K562 (cell line): ENCODE data around the gene COL25A1. TPM values are rescaled to one million over a fixed set of nuclear protein-coding genes. Genes with fewer than 3 reads are reported as not detected.
A peak's percentile ranks its signal among the peaks of the same experiment; 100 is the strongest.

ENCODE experiments used
- ATF1 ChIP-seq, 2 experiments: fragments of 450-650 bp in 1 of 2; IDR thresholded peaks; 2 replicates each; pipeline ENCODE4 v1.6.1; 2016; ENCODE audit warnings: missing compliant biosample characterization in 1 of 2, missing genetic modification characterization in 1 of 2
- ATF7 ChIP-seq: fragments of 450-650 bp; IDR thresholded peaks from 2 replicates; pipeline ENCODE4 v1.7.1; 2014; ENCODE audit warnings: mild to moderate bottlenecking, moderate library complexity
- C11orf30 ChIP-seq: fragments of 450-650 bp; IDR thresholded peaks from 2 replicates; pipeline ENCODE4 v1.6.1; 2016; ENCODE audit warnings: low read depth, mild to moderate bottlenecking
- CC2D1A ChIP-seq: fragments of 450-650 bp; IDR thresholded peaks from 2 replicates; pipeline ENCODE4 v1.6.1; 2017; ENCODE audit warnings: mild to moderate bottlenecking
- CCNT2 ChIP-seq: IDR thresholded peaks from 2 replicates; pipeline ENCODE4 v1.6.1; 2011; ENCODE audit warnings: borderline replicate concordance, low read depth, mild to moderate bottlenecking, moderate library complexity, mixed read lengths, low read length; ENCODE audit not compliant: insufficient read length; ENCODE audit errors: extremely low read depth
- EGR1 ChIP-seq: fragments of 450-650 bp; conservative IDR thresholded peaks from 2 replicates; pipeline ENCODE4 v1.6.1; 2017; ENCODE audit warnings: mild to moderate bottlenecking
- ELK1 ChIP-seq: sonication (generic); formaldehyde crosslinking; IDR thresholded peaks from 2 replicates; pipeline ENCODE4 v1.8.1; 2022; ENCODE audit warnings: missing genetic modification reagents
- EP300 ChIP-seq: IDR thresholded peaks from 2 replicates; pipeline ENCODE4 v1.6.1; 2012; ENCODE audit warnings: low read length, improper control_type of control experiment
- ETV6 ChIP-seq, 3 experiments: fragments of 150-350 bp in 1 of 3; sonication (generic) in 1 of 3; formaldehyde crosslinking in 1 of 3; IDR thresholded peaks; 2 replicates each; pipeline versions ENCODE4 v1.6.1 to v1.8.0; 2014 to 2022; ENCODE audit warnings: borderline replicate concordance in 2 of 3, low read depth in 2 of 3, antibody characterized with exemption in 1 of 3, low read length in 1 of 3, mild to moderate bottlenecking in 1 of 3, missing genetic modification reagents in 1 of 3
- FOXK1 ChIP-seq: sonication (generic); formaldehyde crosslinking; IDR thresholded peaks from 2 replicates; pipeline ENCODE4 v1.8.0; 2022; ENCODE audit warnings: missing genetic modification reagents, mild to moderate bottlenecking, borderline replicate concordance
- MED1 ChIP-seq: sonication (generic); formaldehyde crosslinking; IDR thresholded peaks from 2 replicates; pipeline ENCODE4 v1.8.1; 2023; ENCODE audit warnings: missing genetic modification reagents, borderline replicate concordance
- NEUROD1 ChIP-seq: fragments of 150-350 bp; IDR thresholded peaks from 2 replicates; pipeline ENCODE4 v1.6.1; 2014; ENCODE audit warnings: borderline replicate concordance, low read length, low read depth; ENCODE audit not compliant: partially characterized antibody
- NFYB ChIP-seq: IDR thresholded peaks from 2 replicates; pipeline ENCODE4 v1.6.1; 2011; ENCODE audit warnings: mild to moderate bottlenecking, moderate library complexity; ENCODE audit not compliant: insufficient read length; ENCODE audit errors: extremely low read depth
- SRSF7 ChIP-seq: fragments of 200-400 bp; formaldehyde crosslinking; optimal IDR thresholded peaks from 2 replicates; pipeline ENCODE3; 2017; ENCODE audit warnings: mild to moderate bottlenecking, low read depth, low read length
- STAT5B ChIP-seq: fragments of 250-450 bp; sonication (Bioruptor Pico); IDR thresholded peaks from 2 replicates; pipeline ENCODE4 v1.8.0; 2021; ENCODE audit warnings: mild to moderate bottlenecking, inconsistent platforms
- TCF7 ChIP-seq: sonication (generic); IDR thresholded peaks from 2 replicates; pipeline ENCODE4 v1.6.1; 2016; ENCODE audit warnings: antibody characterized with exemption, borderline replicate concordance
- ZNF124 ChIP-seq: sonication (generic); formaldehyde crosslinking; IDR thresholded peaks from 2 replicates; pipeline ENCODE4 v1.8.1; 2022; ENCODE audit warnings: missing genetic modification reagents
- ZNF263 ChIP-seq: sonication (generic); formaldehyde crosslinking; IDR thresholded peaks from 2 replicates; pipeline ENCODE4 v1.8.0; 2022; ENCODE audit warnings: mild to moderate bottlenecking, missing genetic modification reagents, borderline replicate concordance
- ZNF408 ChIP-seq: fragments of 250-450 bp; sonication (Bioruptor Pico); IDR thresholded peaks from 2 replicates; pipeline ENCODE4 v1.4.0; 2020; ENCODE audit warnings: low read depth, mild to moderate bottlenecking, moderate library complexity
- ZNF79 ChIP-seq: fragments of 250-450 bp; sonication (Bioruptor Pico); IDR thresholded peaks from 2 replicates; pipeline ENCODE4 v1.4.0; 2020; ENCODE audit warnings: low read depth, mild to moderate bottlenecking, moderate library complexity
- polyA plus RNA-seq, 8 experiments: library from polyadenylated mRNA; depleted of rRNA in 4 of 8; stranded (reverse) in 5 of 8; unstranded in 3 of 8; fragments of >200 nt; fragmentation: Nextera tagmentation in 2 of 8; fragmentation: Illumina TruSeq in 1 of 8; extraction: Ambion mirVana in 2 of 8; extraction: Trizol in 1 of 8; gene quantifications; 2 replicates each; pipeline versions ENCODE4 v1.2.1 to v1.2.3, GENCODE V29; 2011 to 2014; ENCODE audit warnings: inconsistent platforms in 1 of 8, missing spikeins in 1 of 8
- total RNA-seq, 7 experiments: library from RNA; depleted of rRNA in 6 of 7; stranded (reverse); fragments of >200 nt in 6 of 7; fragmentation: Illumina TruSeq in 2 of 7; extraction: Trizol in 2 of 7; gene quantifications; 2 replicates each; pipeline versions ENCODE4 v1.2.1 to v1.2.3, GENCODE V29; 2011 to 2021; ENCODE audit warnings: low replicate concordance in 1 of 7
- TF ChIP-seq, protein P1 (sequence below): fragments of 250-450 bp; sonication (Bioruptor Pico); IDR thresholded peaks from 2 replicates; pipeline ENCODE4 v1.8.0; 2022; ENCODE audit warnings: inconsistent platforms
- TF ChIP-seq, protein P2 (sequence below): fragments of 450-650 bp; formaldehyde crosslinking; IDR thresholded peaks from 2 replicates; pipeline ENCODE4 v1.4.0; 2020; ENCODE audit warnings: mild to moderate bottlenecking, mixed read lengths
- TF ChIP-seq, protein P3 (sequence below): sonication (generic); formaldehyde crosslinking; IDR thresholded peaks from 2 replicates; pipeline ENCODE4 v1.8.1; 2023; ENCODE audit warnings: mild to moderate bottlenecking, missing genetic modification reagents

COL25A1 gene
- total and polyA plus RNA-seq, 9 of the 15 experiments (the other 6 are each of a cell fraction or from before 2014, with no cell fraction given): 0.03 to 0.62 (median 0.27) TPM

- TF ChIP-seq SRSF7 (no peak), ZNF124 (CRISPR knock-in tag) (no peak), FOXK1 (CRISPR knock-in tag) (no peak), ETV6 (IDR thresholded peaks at IDR 0.05; ENCODE audit: borderline replicate concordance in 1 of 2, low read depth in 2 of 2, low read length in 1 of 2) (no peak), ETV6 (CRISPR knock-in tag; IDR thresholded peaks at IDR 0.05; ENCODE audit: borderline replicate concordance) (no peak), ATF1 (CRISPR knock-in tag; IDR thresholded peaks at IDR 0.05) (no peak), ATF1 (tag; IDR thresholded peaks at IDR 0.05) (0 out of 2 replicates have a peak, but pooled peaks have one; percentile 20), EP300 (peak; percentile 47; the same call in 1 of the 2 replicates), MED1 (CRISPR knock-in tag) (no peak), STAT5B (no peak), NEUROD1 (no peak), ZNF263 (CRISPR knock-in tag) (peak; percentile 19; the same call in 1 of the 2 replicates), NFYB (no peak), CCNT2 (peak; percentile 69), ZNF79 (no peak), TCF7 (no peak), EGR1 (no peak), ZNF408 (CRISPR knock-in tag) (no peak), ELK1 (CRISPR knock-in tag) (no peak), ATF7 (0 out of 2 replicates have a peak, but pooled peaks have one; percentile 28), C11orf30 (no peak), CC2D1A (0 out of 2 replicates have a peak, but pooled peaks have one; percentile 27)
- TF ChIP-seq, protein P1, sequence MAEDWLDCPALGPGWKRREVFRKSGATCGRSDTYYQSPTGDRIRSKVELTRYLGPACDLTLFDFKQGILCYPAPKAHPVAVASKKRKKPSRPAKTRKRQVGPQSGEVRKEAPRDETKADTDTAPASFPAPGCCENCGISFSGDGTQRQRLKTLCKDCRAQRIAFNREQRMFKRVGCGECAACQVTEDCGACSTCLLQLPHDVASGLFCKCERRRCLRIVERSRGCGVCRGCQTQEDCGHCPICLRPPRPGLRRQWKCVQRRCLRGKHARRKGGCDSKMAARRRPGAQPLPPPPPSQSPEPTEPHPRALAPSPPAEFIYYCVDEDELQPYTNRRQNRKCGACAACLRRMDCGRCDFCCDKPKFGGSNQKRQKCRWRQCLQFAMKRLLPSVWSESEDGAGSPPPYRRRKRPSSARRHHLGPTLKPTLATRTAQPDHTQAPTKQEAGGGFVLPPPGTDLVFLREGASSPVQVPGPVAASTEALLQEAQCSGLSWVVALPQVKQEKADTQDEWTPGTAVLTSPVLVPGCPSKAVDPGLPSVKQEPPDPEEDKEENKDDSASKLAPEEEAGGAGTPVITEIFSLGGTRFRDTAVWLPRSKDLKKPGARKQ (CRISPR knock-in tag): no peak
- TF ChIP-seq, protein P2, sequence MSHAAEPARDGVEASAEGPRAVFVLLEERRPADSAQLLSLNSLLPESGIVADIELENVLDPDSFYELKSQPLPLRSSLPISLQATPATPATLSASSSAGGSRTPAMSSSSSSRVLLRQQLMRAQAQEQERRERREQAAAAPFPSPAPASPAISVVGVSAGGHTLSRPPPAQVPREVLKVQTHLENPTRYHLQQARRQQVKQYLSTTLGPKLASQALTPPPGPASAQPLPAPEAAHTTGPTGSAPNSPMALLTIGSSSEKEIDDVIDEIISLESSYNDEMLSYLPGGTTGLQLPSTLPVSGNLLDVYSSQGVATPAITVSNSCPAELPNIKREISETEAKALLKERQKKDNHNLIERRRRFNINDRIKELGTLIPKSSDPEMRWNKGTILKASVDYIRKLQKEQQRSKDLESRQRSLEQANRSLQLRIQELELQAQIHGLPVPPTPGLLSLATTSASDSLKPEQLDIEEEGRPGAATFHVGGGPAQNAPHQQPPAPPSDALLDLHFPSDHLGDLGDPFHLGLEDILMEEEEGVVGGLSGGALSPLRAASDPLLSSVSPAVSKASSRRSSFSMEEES (CRISPR knock-in tag): no peak
- TF ChIP-seq, protein P3, sequence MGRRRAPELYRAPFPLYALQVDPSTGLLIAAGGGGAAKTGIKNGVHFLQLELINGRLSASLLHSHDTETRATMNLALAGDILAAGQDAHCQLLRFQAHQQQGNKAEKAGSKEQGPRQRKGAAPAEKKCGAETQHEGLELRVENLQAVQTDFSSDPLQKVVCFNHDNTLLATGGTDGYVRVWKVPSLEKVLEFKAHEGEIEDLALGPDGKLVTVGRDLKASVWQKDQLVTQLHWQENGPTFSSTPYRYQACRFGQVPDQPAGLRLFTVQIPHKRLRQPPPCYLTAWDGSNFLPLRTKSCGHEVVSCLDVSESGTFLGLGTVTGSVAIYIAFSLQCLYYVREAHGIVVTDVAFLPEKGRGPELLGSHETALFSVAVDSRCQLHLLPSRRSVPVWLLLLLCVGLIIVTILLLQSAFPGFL: no peak
Observed at GRCh38 chr4:109131559-109131958, 170.9 kb downstream of the COL25A1 start (continued).
